Measurements from ENCODE around the gene COL4A2.

DNA sequence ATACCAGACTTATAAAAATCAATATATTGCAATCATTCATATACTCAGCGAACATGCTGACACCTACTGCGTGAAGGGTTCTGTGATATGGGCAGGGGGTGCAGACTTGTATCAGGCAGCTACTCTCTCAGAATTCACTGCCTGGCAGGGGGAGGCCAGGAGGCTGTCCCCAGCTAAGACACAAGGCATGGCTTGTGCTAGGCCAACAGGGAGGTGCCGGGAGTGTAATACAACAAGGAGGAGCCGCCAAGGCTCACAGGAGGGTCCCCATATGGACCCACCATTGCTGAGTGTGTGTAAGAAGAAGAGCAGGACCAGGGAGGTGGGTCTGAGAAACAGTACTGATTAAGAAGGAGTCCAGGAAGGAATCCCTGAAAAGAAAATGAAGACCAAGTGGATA is 97.2 kb downstream of the COL4A2 start:
- TF ChIP-seq, protein P1, sequence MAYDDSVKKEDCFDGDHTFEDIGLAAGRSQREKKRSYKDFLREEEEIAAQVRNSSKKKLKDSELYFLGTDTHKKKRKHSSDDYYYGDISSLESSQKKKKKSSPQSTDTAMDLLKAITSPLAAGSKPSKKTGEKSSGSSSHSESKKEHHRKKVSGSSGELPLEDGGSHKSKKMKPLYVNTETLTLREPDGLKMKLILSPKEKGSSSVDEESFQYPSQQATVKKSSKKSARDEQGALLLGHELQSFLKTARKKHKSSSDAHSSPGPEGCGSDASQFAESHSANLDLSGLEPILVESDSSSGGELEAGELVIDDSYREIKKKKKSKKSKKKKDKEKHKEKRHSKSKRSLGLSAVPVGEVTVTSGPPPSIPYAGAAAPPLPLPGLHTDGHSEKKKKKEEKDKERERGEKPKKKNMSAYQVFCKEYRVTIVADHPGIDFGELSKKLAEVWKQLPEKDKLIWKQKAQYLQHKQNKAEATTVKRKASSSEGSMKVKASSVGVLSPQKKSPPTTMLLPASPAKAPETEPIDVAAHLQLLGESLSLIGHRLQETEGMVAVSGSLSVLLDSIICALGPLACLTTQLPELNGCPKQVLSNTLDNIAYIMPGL (CRISPR knock-in tag; IDR thresholded peaks at IDR 0.05; ENCODE audit: borderline replicate concordance): no peak
- TF ChIP-seq BCL3 (IDR thresholded peaks at IDR 0.05) (no peak), POLR2A (IDR thresholded peaks at IDR 0.05; ENCODE audit: low read length) (no peak), CTCF (IDR thresholded peaks at IDR 0.05) (no peak), FOSL2 (IDR thresholded peaks at IDR 0.05) (no peak), FOSL2 (CRISPR knock-in tag; IDR thresholded peaks at IDR 0.05) (no peak), CHD2 (IDR thresholded peaks at IDR 0.05; ENCODE audit: low read length, partially characterized antibody) (no peak), MAX (IDR thresholded peaks at IDR 0.05) (no peak), CEBPB (IDR thresholded peaks at IDR 0.05) (no peak), RFX5 (IDR thresholded peaks at IDR 0.05) (no peak), POLR2AphosphoS2 (conservative IDR thresholded peaks at IDR 0.05; ENCODE audit: low read length) (no peak), SMC3 (IDR thresholded peaks at IDR 0.05) (no peak)
- TF ChIP-seq, protein P2, sequence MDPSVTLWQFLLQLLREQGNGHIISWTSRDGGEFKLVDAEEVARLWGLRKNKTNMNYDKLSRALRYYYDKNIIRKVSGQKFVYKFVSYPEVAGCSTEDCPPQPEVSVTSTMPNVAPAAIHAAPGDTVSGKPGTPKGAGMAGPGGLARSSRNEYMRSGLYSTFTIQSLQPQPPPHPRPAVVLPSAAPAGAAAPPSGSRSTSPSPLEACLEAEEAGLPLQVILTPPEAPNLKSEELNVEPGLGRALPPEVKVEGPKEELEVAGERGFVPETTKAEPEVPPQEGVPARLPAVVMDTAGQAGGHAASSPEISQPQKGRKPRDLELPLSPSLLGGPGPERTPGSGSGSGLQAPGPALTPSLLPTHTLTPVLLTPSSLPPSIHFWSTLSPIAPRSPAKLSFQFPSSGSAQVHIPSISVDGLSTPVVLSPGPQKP (IDR thresholded peaks at IDR 0.05; ENCODE audit: low read depth, low read length): no peak
